ENCODE data around the gene JARID2.
"Not testable (repeated sequence)": the region's sequence is repeated elsewhere in the genome, so short reads cannot be mapped to it uniquely, and the experiment has no call there.

The JARID2 gene

GRCh38 chr6:15399641-15400470 lies 154.0 kb downstream of the JARID2 start:
- no peak for DNase-seq (ENCODE audit: low read depth in 2 of 2)

DNA sequence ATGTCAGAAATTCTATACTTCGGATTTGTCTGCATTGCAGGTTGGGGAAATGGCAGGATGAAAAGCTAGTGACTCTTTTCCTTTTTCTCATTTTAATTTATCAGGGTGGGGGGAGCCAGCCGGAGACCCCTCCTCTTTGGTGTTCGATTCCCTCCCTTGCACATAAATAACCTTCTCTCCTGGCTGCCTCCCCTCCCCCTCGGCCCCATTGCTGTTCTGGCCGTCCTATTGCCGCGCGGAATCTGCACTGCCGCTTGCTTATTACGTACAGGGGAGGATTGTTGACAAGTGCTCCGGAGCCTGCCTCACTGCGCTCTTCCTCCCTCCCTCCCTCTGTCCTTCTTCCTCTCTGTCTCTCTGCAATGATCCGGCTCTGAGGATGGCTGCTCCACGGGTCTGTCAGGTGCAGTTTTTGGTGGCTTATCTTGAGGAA lies 154.7 kb downstream of the JARID2 start:
- DNase-seq (ENCODE audit: low read depth in 2 of 2), result no peak

DNA sequence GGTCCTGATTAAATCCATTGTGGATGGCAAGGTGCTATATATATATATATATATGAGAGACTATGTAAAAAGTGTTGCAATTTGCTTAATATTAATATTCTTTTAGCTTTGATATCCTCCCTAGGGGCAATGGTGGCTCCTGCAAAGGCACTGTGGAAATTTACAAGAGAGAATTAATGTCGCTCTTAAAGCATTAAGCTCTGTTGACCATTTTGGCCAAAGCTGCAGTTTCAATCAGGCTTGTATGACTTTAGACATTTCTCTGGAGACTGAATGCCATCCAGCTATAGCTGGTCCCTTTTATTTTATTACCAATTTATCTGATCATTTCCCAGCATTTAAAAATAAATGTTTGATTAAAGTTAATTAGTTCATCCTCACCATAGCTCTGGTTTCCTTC lies 155.3 kb downstream of the JARID2 start:
- no peak for DNase-seq (ENCODE audit: low read depth in 2 of 2)

GRCh38 chr6:15401769-15402250 lies 155.9 kb downstream of the JARID2 start:
- DNase-seq (ENCODE audit: low read depth in 2 of 2), result no peak

DNA sequence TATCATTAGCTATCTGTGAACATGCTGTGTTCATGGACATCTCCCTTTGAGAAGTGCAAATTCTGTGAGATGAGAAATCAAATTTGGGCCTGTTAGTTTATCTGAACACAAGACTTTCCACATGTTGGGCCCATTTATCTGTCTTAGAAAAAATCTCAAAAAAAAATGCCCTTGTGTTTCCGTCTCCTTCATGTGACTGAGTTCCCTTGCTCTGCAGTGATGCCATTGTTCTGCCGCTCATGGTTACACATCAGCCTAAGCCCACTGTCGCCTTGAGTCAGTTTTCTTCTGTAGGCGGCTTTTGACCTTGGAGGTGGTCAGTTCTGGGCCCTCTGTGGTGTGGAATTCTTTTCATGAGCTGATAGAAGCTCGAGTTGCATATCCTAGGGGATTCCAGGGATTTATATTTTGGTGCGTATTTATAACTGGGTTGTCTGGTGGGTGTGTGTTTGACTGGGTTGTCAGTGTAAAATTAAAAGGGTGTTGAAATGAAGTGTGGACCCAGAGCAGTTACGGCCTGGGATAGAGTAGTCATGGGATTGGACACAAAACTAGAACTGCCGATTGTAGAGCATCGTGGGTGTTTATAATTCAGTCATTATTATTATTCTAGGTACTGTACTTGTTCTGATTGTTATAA lies 156.7 kb downstream of the JARID2 start:
- no peak for DNase-seq (ENCODE audit: low read depth in 2 of 2)

DNA sequence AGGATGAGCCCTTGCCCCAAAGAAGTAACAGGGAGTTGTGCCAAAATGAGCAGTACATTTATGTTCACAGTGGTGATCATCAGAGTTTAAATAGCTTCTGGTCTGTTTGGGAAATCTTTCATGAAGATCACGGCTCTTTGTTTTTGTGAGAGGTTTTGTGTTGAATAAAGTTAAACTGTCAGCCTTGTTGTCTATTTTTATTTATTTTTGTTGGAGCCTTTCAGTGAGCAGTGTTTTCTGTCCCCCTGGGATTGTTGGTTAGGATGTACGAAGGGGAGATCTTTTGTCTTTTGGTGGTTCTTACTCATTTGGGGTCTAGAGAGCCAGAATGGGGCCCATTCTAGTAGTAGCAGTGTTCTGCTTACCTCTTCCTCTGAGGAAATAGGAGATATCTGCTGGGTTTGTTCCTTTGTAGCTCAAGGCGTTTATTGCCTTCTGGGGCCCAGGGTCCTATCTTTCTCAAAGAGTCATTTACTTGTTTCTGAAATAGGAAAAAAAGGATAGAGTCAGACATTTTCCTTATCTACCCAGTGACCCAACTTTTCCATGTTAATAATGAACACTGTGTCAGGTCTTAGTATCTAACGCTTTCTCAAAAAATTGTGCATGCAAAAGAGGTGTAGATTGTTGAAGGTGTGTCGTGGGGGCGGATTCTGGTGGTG lies 157.4 kb downstream of the JARID2 start:
- no peak for DNase-seq (ENCODE audit: low read depth in 2 of 2)

- DNase-seq (ENCODE audit: low read depth in 2 of 2), result no peak
Observed at GRCh38 chr6:15404685-15404980, 158.8 kb downstream of the JARID2 start.

GRCh38 chr6:15405129-15406068 lies 159.5 kb downstream of the JARID2 start:
- DNase-seq (ENCODE audit: low read depth in 2 of 2), result no peak

DNA sequence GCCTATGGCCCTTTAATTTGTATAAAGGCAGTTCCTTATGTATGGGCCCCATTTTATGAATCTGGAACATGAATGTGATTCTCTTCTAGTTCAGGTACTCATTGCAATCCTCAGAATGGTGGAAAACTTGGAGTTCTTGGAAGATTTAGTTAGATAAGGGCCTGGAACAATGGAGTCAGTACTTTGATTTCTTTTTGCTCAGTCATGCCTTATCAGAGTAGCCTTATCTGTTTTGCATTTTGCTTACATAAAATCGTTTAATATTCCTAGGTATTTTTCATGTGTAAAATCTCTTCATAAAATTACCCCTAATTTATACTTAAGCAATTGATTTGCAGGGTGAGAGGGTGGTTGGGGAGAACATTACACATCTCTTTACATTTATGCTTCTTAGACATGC lies 160.6 kb downstream of the JARID2 start:
- DNase-seq (ENCODE audit: low read depth in 2 of 2), result no peak

- no peak for DNase-seq (ENCODE audit: low read depth in 2 of 2)
Observed at GRCh38 chr6:15408008-15408407, 162.1 kb downstream of the JARID2 start.

DNA sequence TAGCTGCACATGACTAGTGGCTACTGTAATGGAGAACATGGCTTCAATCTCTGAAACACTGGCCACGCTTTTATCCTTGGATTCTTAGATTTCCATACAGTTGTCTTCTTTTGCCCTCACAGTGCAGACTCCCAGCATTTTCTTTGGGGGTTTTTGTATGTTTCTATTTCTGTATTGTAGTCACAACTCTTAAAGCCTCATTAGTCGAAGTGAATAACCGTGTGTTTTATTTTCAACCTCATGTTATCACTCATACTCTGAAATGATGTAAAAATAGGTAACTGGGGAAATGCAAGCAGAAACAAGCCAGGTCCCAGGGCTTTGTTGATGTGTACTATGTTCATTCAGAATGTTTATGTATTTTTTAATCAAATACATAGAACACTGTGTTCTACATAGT lies 162.9 kb downstream of the JARID2 start:
- DNase-seq (ENCODE audit: low read depth in 2 of 2), result no peak

DNA sequence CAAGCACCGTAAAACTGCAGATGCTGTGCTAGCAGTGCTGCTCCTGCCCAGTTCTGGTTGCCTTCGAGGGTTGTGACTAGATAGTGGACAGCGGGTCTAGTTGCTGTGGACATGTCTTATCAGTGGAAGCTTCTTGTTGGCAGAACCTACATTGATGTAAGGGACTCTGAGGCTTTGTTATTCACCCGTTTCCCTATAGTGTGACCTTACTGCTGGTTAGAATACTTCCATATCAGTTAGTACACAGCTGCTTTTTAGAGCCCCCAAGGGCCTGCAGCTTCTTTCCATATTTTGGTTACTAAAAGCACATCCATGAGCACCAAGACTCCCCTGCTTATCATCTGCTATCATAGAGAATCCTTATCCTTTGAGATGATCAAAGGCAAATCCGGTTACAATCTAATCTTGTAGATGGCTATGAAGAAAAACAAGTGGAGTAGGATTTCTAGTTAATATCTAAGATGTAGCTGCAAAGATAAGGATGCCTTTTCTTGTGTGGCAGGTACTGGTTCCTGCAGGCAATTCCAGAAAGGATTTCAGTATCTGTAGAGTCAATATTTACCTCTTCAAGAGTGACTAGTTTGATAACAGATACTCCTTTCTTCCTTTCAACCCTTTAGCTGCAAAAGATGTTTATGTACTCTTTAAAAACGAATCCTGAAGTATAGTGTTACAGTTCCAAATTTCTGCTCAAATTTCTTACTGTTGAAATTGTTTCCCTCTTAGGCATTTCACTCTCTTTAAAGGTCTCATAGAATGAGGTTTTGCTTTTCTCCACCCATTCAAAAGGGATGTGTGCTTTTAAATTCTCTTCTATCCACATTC lies 163.6 kb downstream of the JARID2 start:
- no peak for DNase-seq (ENCODE audit: low read depth in 2 of 2)

DNA sequence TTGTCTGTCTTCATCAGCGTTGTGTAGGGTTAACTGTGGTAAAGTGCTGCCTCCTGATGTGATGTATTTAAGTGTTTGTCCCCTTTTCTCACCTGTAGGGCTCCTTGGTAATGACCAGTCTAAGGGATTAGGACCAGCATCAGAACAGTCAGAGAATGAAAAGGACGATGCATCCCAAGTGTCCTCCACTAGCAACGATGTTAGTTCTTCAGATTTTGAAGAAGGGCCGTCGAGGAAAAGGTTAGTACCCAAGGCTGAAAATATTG lies 164.2 kb downstream of the JARID2 start:
- no peak for DNase-seq (ENCODE audit: low read depth in 2 of 2)

GRCh38 chr6:15410752-15411151 lies 164.9 kb downstream of the JARID2 start:
- DNase-seq (ENCODE audit: low read depth in 2 of 2), result no peak

GRCh38 chr6:15411766-15412165 lies 165.9 kb downstream of the JARID2 start:
- DNase-seq (ENCODE audit: low read depth in 2 of 2), result no peak

DNA sequence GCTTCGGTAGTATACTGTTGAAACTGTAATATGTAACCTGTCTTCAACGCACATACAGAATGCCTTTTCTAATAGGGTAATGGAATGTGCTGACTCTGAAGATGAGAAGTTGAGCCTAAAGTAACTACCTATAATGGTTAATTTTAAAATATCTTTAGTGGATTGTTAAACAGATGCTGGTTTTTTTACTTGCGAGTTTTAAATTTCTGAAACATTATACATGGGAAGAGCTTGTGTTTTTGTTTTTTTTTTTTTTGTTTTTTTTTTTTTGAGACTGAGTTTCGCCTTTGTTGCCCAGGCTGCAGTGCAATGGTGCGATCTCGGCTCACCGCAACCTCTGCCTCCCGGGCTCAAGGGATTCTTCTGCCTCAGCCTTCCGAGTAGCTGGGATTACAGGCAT lies 166.9 kb downstream of the JARID2 start:
- no peak for DNase-seq (ENCODE audit: low read depth in 2 of 2)

DNA sequence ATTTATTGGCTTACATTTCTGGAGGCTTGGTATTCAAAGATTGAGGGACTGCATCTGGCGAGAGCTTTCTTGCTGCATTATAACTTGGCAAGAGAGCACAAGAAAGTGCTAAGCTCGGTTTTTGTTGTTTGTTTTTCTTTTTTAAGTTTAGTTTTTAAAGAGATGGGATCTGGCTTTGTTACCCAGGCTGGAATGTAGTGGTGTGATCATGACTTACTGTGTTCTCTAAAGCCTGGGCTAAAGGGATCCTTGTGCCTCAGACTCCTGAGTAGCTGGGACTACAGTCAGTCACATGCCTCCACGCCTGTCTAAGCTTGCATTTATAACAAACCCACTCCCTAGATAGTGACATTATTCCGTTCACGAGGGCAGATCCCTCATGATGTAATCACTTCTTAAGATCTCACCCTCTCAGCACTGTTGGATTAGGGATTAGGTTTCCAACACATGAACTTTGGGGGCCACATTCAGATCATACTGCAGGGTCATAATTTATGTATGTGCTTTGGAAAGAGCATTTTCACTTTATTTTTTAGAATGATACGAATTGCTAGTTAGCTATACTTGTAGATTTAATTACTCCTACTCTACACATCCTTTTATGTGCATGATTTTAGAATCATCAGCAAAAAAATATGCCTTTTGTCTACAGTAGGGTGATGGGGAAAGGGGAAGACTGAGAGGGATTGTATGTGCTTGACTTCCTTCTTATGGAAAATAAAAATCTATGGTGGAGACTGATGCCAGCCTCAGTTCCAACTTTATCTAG lies 167.8 kb downstream of the JARID2 start:
- no peak for DNase-seq (ENCODE audit: low read depth in 2 of 2)

DNA sequence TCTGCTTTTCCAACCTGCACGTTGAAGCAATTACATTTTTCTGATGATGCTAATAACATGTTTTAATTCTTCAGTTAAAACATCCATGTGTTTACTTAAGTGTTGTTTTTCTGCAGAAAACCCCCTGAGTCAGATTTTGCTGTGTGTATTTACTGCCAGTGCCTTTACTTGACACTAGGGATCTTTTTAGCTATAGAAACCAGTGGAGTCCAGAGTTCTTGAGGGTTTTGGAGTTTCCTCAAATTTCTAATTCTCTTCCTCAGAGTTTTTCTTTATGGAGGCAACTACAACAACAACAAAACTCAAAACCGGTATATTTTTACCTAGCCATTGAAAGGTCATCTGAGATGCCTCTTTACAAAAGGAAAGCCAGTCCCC lies 168.4 kb downstream of the JARID2 start:
- no peak for DNase-seq (ENCODE audit: low read depth in 2 of 2)

DNA sequence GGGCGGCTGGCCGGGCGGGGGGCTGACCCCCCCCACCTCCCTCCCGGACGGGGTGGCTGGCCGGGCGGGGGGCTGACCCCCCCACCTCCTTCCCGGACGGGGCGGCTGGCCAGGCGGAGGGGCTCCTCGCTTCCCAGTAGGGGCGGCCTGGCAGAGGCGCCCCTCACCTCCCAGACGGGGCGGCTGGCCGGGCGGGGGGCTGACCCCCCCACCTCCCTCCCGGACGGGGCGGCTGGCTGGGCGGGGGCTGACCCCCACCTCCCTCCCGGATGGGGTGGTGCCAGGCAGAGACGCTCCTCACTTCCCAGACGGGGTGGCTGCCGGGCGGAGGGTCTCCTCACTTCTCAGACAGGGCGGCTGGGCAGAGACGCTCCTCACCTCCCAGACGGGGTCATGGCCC lies 169.8 kb downstream of the JARID2 start:
- not testable (repeated sequence) for DNase-seq (ENCODE audit: low read depth in 2 of 2)

- no peak for DNase-seq (ENCODE audit: low read depth in 2 of 2)
Observed at GRCh38 chr6:15416932-15417509, 171.2 kb downstream of the JARID2 start.
